HFF-Myc (cell line): ENCODE results near the gene OR10A4.
A peak's percentile ranks its signal among the peaks of the same experiment; 100 is the strongest.

Experiments
- DNase-seq: peaks from one replicate; pipeline ENCODE4 v3.0.0-alpha.2; 2011; ENCODE audit warnings: low read depth; ENCODE audit errors: extremely low read depth
- H3K4me3 ChIP-seq: replicated peaks from 2 replicates; pipeline ENCODE4 v1.5.1; 2011; ENCODE audit warnings: low read depth, mild to moderate bottlenecking, control low read depth, low read length
- CTCF ChIP-seq: IDR thresholded peaks from 2 replicates; pipeline ENCODE4 v1.5.1; 2012; ENCODE audit warnings: mild to moderate bottlenecking, low read depth, low read length, control low read depth; ENCODE audit errors: missing control alignments

Gene OR10A4

GRCh38 chr11:6927030-6927617 is 50.7 kb downstream of the OR10A4 start:
- H3K4me3 ChIP-seq = peak overlapping the region; percentile 73
- no peak for DNase-seq
- no peak for TF ChIP-seq CTCF
